DOHH2 (cell line): ENCODE data around the gene SFTPB.
"Not testable (repeated sequence)": the region's sequence is repeated elsewhere in the genome, so short reads cannot be mapped to it uniquely, and the experiment has no call there.

Source experiments
- H3F3A ChIP-seq: fragments of 200-600 bp; sonication (generic), shearing (Covaris generic); 2 replicates; pipeline ENCODE4 v1.6.0; 2016; ENCODE audit warnings: antibody characterized with exemption, mild to moderate bottlenecking; ENCODE audit not compliant: control insufficient read depth, insufficient read depth
- H3K27ac ChIP-seq: fragments of 200-600 bp; sonication (generic); 2 replicates; pipeline ENCODE4 v1.5.1; 2014; ENCODE audit warnings: low read depth, mild to moderate bottlenecking, low read length, moderate library complexity
- H3K27me3 ChIP-seq: fragments of 200-600 bp; sonication (generic); 2 replicates; pipeline ENCODE4 v1.6.1; 2014; ENCODE audit warnings: mild to moderate bottlenecking, low read length, mixed read lengths; ENCODE audit not compliant: control insufficient read depth
- H3K36me3 ChIP-seq: fragments of 200-600 bp; sonication (generic); 2 replicates; pipeline ENCODE4 v1.6.1; 2014; ENCODE audit warnings: mild to moderate bottlenecking, low read length, moderate library complexity, mixed read lengths; ENCODE audit not compliant: control insufficient read depth
- H3K4me1 ChIP-seq: fragments of 200-600 bp; sonication (generic); 2 replicates; pipeline ENCODE4 v1.6.1; 2014; ENCODE audit warnings: mild to moderate bottlenecking, low read length, mixed read lengths; ENCODE audit not compliant: control insufficient read depth
- H3K4me2 ChIP-seq: fragments of 200-600 bp; sonication (generic); 2 replicates; pipeline ENCODE4 v1.6.0; 2014; ENCODE audit warnings: mild to moderate bottlenecking, low read length, moderate library complexity
- H3K4me3 ChIP-seq: fragments of 200-600 bp; sonication (generic); 2 replicates; pipeline ENCODE4 v1.5.1; 2014; ENCODE audit warnings: mild to moderate bottlenecking, low read length, mixed read lengths
- H3K79me2 ChIP-seq: fragments of 200-600 bp; sonication (generic); 2 replicates; pipeline ENCODE4 v1.6.1; 2014; ENCODE audit warnings: mild to moderate bottlenecking, low read length, mixed read lengths; ENCODE audit not compliant: control insufficient read depth
- H3K9me2 ChIP-seq: fragments of 200-600 bp; sonication (generic); replicated peaks from 2 replicates; pipeline ENCODE4 v1.6.1; 2014; ENCODE audit warnings: mild to moderate bottlenecking, low read length, mixed read lengths; ENCODE audit not compliant: control insufficient read depth
- H3K9me3 ChIP-seq: fragments of 200-600 bp; sonication (generic); 2 replicates; pipeline ENCODE4 v1.6.1; 2014; ENCODE audit warnings: antibody characterized with exemption, low read length, mixed read lengths; ENCODE audit not compliant: control insufficient read depth, insufficient read depth
- H4K20me1 ChIP-seq: fragments of 200-600 bp; sonication (generic); 2 replicates; pipeline ENCODE4 v1.6.0; 2014; ENCODE audit warnings: low read depth, mild to moderate bottlenecking, antibody characterized with exemption, low read length, moderate library complexity; ENCODE audit not compliant: control insufficient read depth, insufficient read depth
- CTCF ChIP-seq: fragments of 200-600 bp; sonication (generic); IDR thresholded peaks from one replicate; pipeline ENCODE4 v1.5.1; 2014; ENCODE audit warnings: antibody characterized with exemption, mild to moderate bottlenecking, low read depth, low read length; ENCODE audit not compliant: poor library complexity, severe bottlenecking
- EZH2phosphoT487 ChIP-seq: fragments of 200-600 bp; sonication (generic); IDR thresholded peaks from 2 replicates; pipeline ENCODE4 v1.6.1; 2017; ENCODE audit warnings: borderline replicate concordance, mild to moderate bottlenecking, antibody characterized with exemption, low read length, moderate library complexity, mixed read lengths

SFTPB gene

GRCh38 chr2:85714841-85715240, 46.8 kb upstream of the SFTPB start:
- TF ChIP-seq CTCF (no peak), EZH2phosphoT487 (no peak)
- H3K79me2 ChIP-seq = no peaks in the 10 kb centered on the region
- H3K4me1 ChIP-seq = no peaks in the 10 kb centered on the region
- H3K4me3 ChIP-seq = no peak overlapping the region
- no peaks in the 10 kb centered on the region for H3K36me3 ChIP-seq
- H3K9me2 ChIP-seq = no peaks in the 10 kb centered on the region
- H3F3A ChIP-seq = no peaks in the 10 kb centered on the region
- no peaks in the 10 kb centered on the region for H4K20me1 ChIP-seq
- no peaks in the 10 kb centered on the region for H3K9me3 ChIP-seq
- H3K27ac ChIP-seq = no peak overlapping the region
- H3K27me3 ChIP-seq = peaks cover 23% of the 10 kb centered on the region
- H3K4me2 ChIP-seq = no peak overlapping the region

- H4K20me1 ChIP-seq, H3K36me3 ChIP-seq, H3K9me2 ChIP-seq, H3K4me1 ChIP-seq, H3K79me2 ChIP-seq, H3F3A ChIP-seq, H3K4me3 ChIP-seq, H3K9me3 ChIP-seq, H3K4me2 ChIP-seq, H3K27ac ChIP-seq: not testable (repeated sequence)
- H3K27me3 ChIP-seq = peaks cover 27% of the 10 kb centered on the region
Measured at GRCh38 chr2:85714421-85714820, 46.4 kb upstream of the SFTPB start.

- Histone ChIP-seq H3K27ac (no peak overlapping the region), H3K79me2 (no peaks in the 10 kb centered on the region), H3F3A (no peaks in the 10 kb centered on the region), H3K4me3 (no peak overlapping the region), H3K4me1 (no peaks in the 10 kb centered on the region), H3K4me2 (no peak overlapping the region), H3K9me3 (no peaks in the 10 kb centered on the region), H3K36me3 (no peaks in the 10 kb centered on the region), H3K27me3 (peaks cover 28% of the 10 kb centered on the region), H4K20me1 (no peaks in the 10 kb centered on the region), H3K9me2 (no peaks in the 10 kb centered on the region)
- no peak for TF ChIP-seq EZH2phosphoT487
- no peak for TF ChIP-seq CTCF
Measured at GRCh38 chr2:85713836-85714235, 45.8 kb upstream of the SFTPB start.

- H3K4me3 ChIP-seq = no peak overlapping the region
- H3K9me3 ChIP-seq = no peaks in the 10 kb centered on the region
- no peaks in the 10 kb centered on the region for H3K36me3 ChIP-seq
- no peaks in the 10 kb centered on the region for H3K9me2 ChIP-seq
- H3K27me3 ChIP-seq = peaks cover 31% of the 10 kb centered on the region
- TF ChIP-seq EZH2phosphoT487 = no peak
- TF ChIP-seq CTCF = no peak
- H3K4me1 ChIP-seq = no peaks in the 10 kb centered on the region
- no peaks in the 10 kb centered on the region for H3K79me2 ChIP-seq
- H4K20me1 ChIP-seq = no peaks in the 10 kb centered on the region
- no peaks in the 10 kb centered on the region for H3F3A ChIP-seq
- H3K27ac ChIP-seq = no peak overlapping the region
- no peak overlapping the region for H3K4me2 ChIP-seq
Measured at GRCh38 chr2:85712849-85713612, 45.0 kb upstream of the SFTPB start.
